Neural cell (in vitro differentiated cells): ENCODE results near the gene KRTAP5-4. TPM values are rescaled to one million over a fixed set of nuclear protein-coding genes. Genes with fewer than 3 reads are reported as not detected.

ENCODE experiments used
- H2AFZ ChIP-seq: fragments of 200-600, 300-800 bp; sonication (generic), shearing (Covaris generic); 2 replicates; pipeline ENCODE4 v1.6.0; 2014; ENCODE audit warnings: low read depth, mild to moderate bottlenecking, antibody characterized with exemption, low read length, moderate library complexity
- H3F3A ChIP-seq: fragments of 200-600 bp; shearing (Covaris generic); 2 replicates; pipeline ENCODE4 v1.6.1; 2016; ENCODE audit warnings: mild to moderate bottlenecking, moderate library complexity, mixed read lengths, antibody characterized with exemption, low read length; ENCODE audit not compliant: insufficient read depth, poor library complexity, severe bottlenecking
- H3K27ac ChIP-seq: fragments of 200-600, 300-800 bp; sonication (generic), shearing (Covaris generic); 2 replicates; pipeline ENCODE4 v1.5.1; 2014; ENCODE audit warnings: mild to moderate bottlenecking, low read length, moderate library complexity
- H3K27me3 ChIP-seq: fragments of 300-800, 200-600 bp; sonication (generic), shearing (Covaris generic); 2 replicates; pipeline ENCODE4 v1.6.0; 2014; ENCODE audit warnings: mild to moderate bottlenecking, low read depth, low read length, moderate library complexity; ENCODE audit not compliant: insufficient read depth
- H3K36me3 ChIP-seq: fragments of 300-800, 200-600 bp; sonication (generic), shearing (Covaris generic); 2 replicates; pipeline ENCODE4 v1.5.1; 2014; ENCODE audit warnings: mild to moderate bottlenecking, antibody characterized with exemption, low read length, moderate library complexity; ENCODE audit not compliant: insufficient read depth
- H3K4me2 ChIP-seq: fragments of 300-800, 200-600 bp; sonication (generic), shearing (Covaris generic); 2 replicates; pipeline ENCODE4 v1.6.0; 2014; ENCODE audit warnings: mild to moderate bottlenecking, low read length
- H3K4me3 ChIP-seq: fragments of 300-800, 200-600 bp; sonication (generic), shearing (Covaris generic); 2 replicates; pipeline ENCODE4 v1.5.1; 2014; ENCODE audit warnings: mild to moderate bottlenecking, low read length, moderate library complexity
- H3K79me2 ChIP-seq: fragments of 200-600 bp; shearing (Covaris generic); replicated peaks from 2 replicates; pipeline ENCODE4 v1.6.0; 2014; ENCODE audit warnings: mild to moderate bottlenecking, low read length, moderate library complexity; ENCODE audit not compliant: insufficient read depth
- H3K9ac ChIP-seq: fragments of 300-800, 200-600 bp; sonication (generic), shearing (Covaris generic); 2 replicates; pipeline ENCODE4 v1.6.1; 2016; ENCODE audit warnings: mild to moderate bottlenecking, low read length, mixed read lengths
- H3K9me2 ChIP-seq: fragments of 200-600 bp; shearing (Covaris generic); 2 replicates; pipeline ENCODE4 v1.6.1; 2016; ENCODE audit warnings: mild to moderate bottlenecking, low read length, mixed read lengths; ENCODE audit not compliant: insufficient read depth
- H3K9me3 ChIP-seq: fragments of 200-600, 300-800 bp; sonication (generic), shearing (Covaris generic); 2 replicates; pipeline ENCODE4 v1.6.1; 2016; ENCODE audit warnings: mild to moderate bottlenecking, mixed run types, low read length, moderate library complexity, mixed read lengths
- H4K20me1 ChIP-seq: fragments of 200-600 bp; shearing (Covaris generic); 2 replicates; pipeline ENCODE4 v1.6.1; 2016; ENCODE audit warnings: mild to moderate bottlenecking, mixed run types; ENCODE audit not compliant: insufficient read depth
- CTCF ChIP-seq: fragments of 450-650 bp; IDR thresholded peaks from 2 replicates; pipeline ENCODE4 v1.5.1; 2014; ENCODE audit warnings: antibody characterized with exemption, mild to moderate bottlenecking, moderate library complexity; ENCODE audit not compliant: poor library complexity, severe bottlenecking
- EP300 ChIP-seq: fragments of 450-650 bp; conservative IDR thresholded peaks from 2 replicates; pipeline ENCODE4 v1.6.1; 2014; ENCODE audit warnings: antibody characterized with exemption, mild to moderate bottlenecking, moderate library complexity; ENCODE audit not compliant: poor library complexity, severe bottlenecking
- EZH2 ChIP-seq: fragments of 200-600, 300-800 bp; shearing (Covaris generic), sonication (generic); IDR thresholded peaks from 2 replicates; pipeline ENCODE4 v1.6.1; 2014; ENCODE audit warnings: antibody characterized with exemption, low read length, borderline replicate concordance, mild to moderate bottlenecking; ENCODE audit not compliant: insufficient read depth, poor library complexity, severe bottlenecking
- MXI1 ChIP-seq: fragments of 450-650 bp; conservative IDR thresholded peaks from 2 replicates; pipeline ENCODE4 v1.6.1; 2014; ENCODE audit warnings: antibody characterized with exemption, mild to moderate bottlenecking; ENCODE audit not compliant: poor library complexity, severe bottlenecking
- POLR2AphosphoS5 ChIP-seq: IDR thresholded peaks from 2 replicates; pipeline ENCODE4 v1.6.1; 2012
- RAD21 ChIP-seq: fragments of 450-650 bp; conservative IDR thresholded peaks from 2 replicates; pipeline ENCODE4 v1.6.1; 2014; ENCODE audit warnings: antibody characterized with exemption, mild to moderate bottlenecking, moderate library complexity
- REST ChIP-seq: IDR thresholded peaks from 2 replicates; pipeline ENCODE4 v1.6.1; 2012; ENCODE audit warnings: borderline replicate concordance
- SMC3 ChIP-seq: fragments of 450-650 bp; conservative IDR thresholded peaks from 2 replicates; pipeline ENCODE4 v1.6.1; 2014; ENCODE audit warnings: antibody characterized with exemption, mild to moderate bottlenecking, moderate library complexity; ENCODE audit not compliant: poor library complexity
- TAF1 ChIP-seq: IDR thresholded peaks from 2 replicates; pipeline ENCODE4 v1.6.1; 2012; ENCODE audit warnings: low read depth
- polyA plus RNA-seq: library from polyadenylated mRNA; depleted of rRNA; stranded (reverse); fragments of >200 nt; gene quantifications from 2 replicates; pipeline ENCODE4 v1.2.3, GENCODE V29; 2014

KRTAP5-4 gene
- polyA plus RNA-seq, 1 donor from 2014 or later = not detected

GRCh38 chr11:1669546-1670218 is 47.7 kb upstream of the KRTAP5-4 start:
- Histone ChIP-seq H3K9me2 (no peaks in the 10 kb centered on the region), H2AFZ (no peak overlapping the region), H3K36me3 (no peaks in the 10 kb centered on the region), H3K4me3 (no peak overlapping the region), H4K20me1 (no peaks in the 10 kb centered on the region), H3K9me3 (no peaks in the 10 kb centered on the region), H3F3A (no peaks in the 10 kb centered on the region), H3K4me2 (no peak overlapping the region), H3K27me3 (no peaks in the 10 kb centered on the region), H3K27ac (no peak overlapping the region), H3K79me2 (no peaks in the 10 kb centered on the region), H3K9ac (no peak overlapping the region)
- no peak for TF ChIP-seq EZH2
- no peak for TF ChIP-seq TAF1

- Histone ChIP-seq H4K20me1 (no peaks in the 10 kb centered on the region), H3K36me3 (no peaks in the 10 kb centered on the region), H3K4me2 (no peak overlapping the region), H3K4me3 (no peak overlapping the region), H3K27ac (no peak overlapping the region), H3K9ac (no peak overlapping the region), H2AFZ (no peak overlapping the region), H3K9me2 (no peaks in the 10 kb centered on the region), H3K79me2 (no peaks in the 10 kb centered on the region), H3F3A (no peaks in the 10 kb centered on the region), H3K9me3 (no peaks in the 10 kb centered on the region), H3K27me3 (no peaks in the 10 kb centered on the region)
- TF ChIP-seq MXI1 (no peak), EP300 (no peak), CTCF (no peak), TAF1 (no peak), EZH2 (no peak), REST (no peak), RAD21 (no peak), POLR2AphosphoS5 (no peak), SMC3 (no peak)
Observed at GRCh38 chr11:1668911-1669473, 47.1 kb upstream of the KRTAP5-4 start.
